DMS79 treated with DMSO at 0.1 percent for 48 hours (cell line): ENCODE data around the gene ETF1.
A peak's percentile ranks its signal among the peaks of the same experiment; 100 is the strongest.

Experiments used
- DNase-seq: peaks from one replicate; lab custom pipeline; 2025; lab: John Stamatoyannopoulos, UW

Gene ETF1

GRCh38 chr5:138463419-138464007 lies 79.5 kb downstream of the ETF1 start:
- peak; percentile 47 for DNase-seq

DNA sequence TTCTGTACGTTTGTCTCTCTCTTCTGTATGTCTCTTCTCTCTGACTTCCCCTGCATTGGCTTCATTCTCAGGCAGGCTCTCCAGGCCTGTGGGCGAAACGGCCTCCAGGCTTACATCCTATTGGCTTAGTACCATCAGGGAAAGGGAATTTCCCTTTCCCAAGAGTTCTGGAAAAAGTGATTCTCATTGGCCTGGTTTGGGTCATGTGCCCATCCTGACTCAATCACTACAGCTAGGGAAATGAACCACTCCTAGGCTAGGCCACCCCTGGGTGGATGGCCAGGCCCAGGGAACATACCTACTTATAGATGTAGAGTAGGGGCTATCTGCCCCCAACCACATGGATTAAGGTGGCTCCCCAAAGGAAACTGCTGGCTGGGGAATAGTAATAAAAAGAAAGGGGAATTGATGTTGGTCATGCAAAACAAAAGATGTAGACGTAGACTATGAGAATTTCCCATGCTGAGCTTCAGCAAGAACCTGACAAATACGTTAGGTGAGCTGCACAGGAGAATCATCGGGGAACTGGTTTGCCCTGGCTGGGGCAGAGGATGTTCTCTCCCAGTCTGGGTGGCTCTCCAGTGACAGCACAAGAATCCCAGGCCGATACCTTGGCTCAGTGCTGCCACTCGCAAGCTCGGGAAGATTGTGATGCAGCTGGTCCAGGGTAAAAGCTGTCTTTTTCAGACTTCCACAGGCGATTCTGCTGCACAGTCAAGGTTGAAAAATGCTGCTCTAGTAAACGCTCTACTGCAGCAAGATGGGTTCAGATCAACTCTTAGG lies 81.5 kb downstream of the ETF1 start:
- DNase-seq = no peak

- DNase-seq = no peak
Measured at GRCh38 chr5:138460032-138460693, 82.9 kb downstream of the ETF1 start.

DNA sequence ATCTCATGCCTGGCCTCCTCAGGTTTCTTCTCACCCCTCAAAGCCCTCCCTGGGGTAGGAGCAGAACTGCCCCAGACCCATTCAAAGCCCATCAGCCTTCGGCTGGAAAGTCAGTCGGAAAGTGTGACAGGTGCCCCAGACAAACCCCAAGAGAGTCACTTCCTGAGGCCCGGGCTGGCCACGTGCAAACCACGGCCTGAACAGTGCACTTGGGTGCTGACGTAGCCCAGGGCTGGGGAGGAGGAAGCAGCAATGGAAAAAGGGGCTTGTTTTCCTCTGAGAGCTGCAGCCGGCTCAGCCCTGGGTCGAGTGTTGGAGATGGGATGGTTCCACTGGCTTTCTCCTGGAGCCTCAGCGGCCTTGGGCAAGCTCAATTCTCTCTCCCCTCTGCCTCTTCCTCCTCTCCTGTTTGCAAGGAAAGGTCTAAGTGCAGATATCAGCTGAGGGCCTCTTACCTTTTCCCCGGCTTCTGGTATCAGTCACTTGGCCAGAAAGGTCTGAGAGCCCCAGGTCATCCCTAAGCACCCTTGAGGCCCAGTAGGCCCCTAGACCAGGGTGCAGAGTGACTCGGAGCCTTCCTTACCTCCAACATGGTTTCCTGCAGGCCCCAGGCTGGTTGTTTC lies 83.6 kb downstream of the ETF1 start:
- no peak for DNase-seq

DNA sequence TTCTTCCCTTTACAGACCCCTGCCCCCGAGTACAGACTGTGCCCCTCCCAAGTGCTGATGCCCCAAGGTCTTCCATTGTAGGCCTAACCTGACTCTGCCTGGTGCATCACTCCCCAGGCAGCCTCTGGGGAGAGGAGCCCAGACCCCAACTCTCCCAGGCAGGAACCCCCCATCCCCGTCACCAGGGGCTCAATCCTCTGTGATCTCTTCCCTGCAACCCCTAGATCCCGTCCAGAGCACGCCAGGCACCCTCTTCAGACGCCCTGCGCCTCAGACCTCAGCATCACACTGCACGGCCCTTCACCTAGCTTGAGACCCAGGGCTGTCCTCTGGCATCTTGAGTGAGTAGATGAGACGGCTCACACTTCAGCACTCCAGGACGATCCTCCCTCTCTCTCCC lies 84.2 kb downstream of the ETF1 start:
- DNase-seq = no peak

- no peak for DNase-seq
Measured at GRCh38 chr5:138458384-138458783, 84.7 kb downstream of the ETF1 start.

DNA sequence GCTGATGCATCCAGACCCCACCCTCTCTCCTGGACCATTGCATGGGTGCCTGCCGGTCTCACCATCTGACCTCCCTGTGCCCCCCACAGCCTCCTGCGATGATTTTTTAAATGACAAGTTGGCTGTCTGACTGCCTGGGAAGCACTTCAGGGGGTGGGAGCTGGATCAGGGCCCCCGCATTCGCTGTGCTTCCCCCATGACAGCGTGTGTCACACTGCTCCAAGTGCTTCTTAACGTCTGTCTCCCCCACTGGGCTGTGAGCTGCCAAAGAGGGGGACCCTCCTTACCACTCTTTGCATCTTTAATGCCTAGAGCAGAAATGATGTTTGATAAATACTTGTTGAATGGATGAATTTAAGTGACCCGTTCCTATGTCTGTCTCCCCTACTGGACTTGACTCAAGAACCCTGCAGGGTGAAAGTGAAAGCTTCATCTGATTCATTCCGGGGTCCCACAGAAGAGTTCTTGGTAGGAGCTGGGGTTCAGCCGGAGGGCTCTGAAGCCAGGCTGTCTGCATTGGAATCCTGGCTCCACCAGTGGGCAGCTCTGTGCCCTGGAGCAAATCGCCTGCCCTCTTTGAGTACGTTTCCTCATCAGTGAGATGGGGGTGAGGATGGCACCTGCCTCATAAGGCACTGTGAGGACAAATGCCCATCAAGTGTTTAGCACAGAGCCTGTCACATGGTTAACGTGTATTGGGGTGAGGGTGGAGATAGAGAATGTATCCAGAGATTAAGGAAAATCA lies 85.3 kb downstream of the ETF1 start:
- DNase-seq = no peak
